DND-41 (cell line): ENCODE measurements around the gene HFM1.
"Not testable (repeated sequence)": the region's sequence is repeated elsewhere in the genome, so short reads cannot be mapped to it uniquely, and the experiment has no call there.

Experiments used
- ATAC-seq: fragments of 200-7000 bp; cut with Tn5 transposase; 3 replicates; pipeline ENCODE4 v1.9.1; 2021; ENCODE audit warnings: low read depth; ENCODE audit not compliant: insufficient read depth
- DNase-seq: peaks from one replicate; pipeline ENCODE4 v3.0.0-alpha.2; 2020
- H2AFZ ChIP-seq: 2 replicates; pipeline ENCODE4 v1.6.0; 2012; ENCODE audit warnings: low read depth, low read length
- H3K27ac ChIP-seq: 2 replicates; pipeline ENCODE4 v1.5.1; 2012; ENCODE audit warnings: low read length, inconsistent platforms
- H3K27me3 ChIP-seq: fragments of 200-600 bp; sonication (generic); 2 replicates; pipeline ENCODE4 v1.6.0; 2012; ENCODE audit warnings: low read length, mild to moderate bottlenecking, inconsistent platforms; ENCODE audit not compliant: insufficient read depth, poor library complexity
- H3K36me3 ChIP-seq: 2 replicates; pipeline ENCODE4 v1.5.1; 2012; ENCODE audit warnings: low read length, inconsistent platforms; ENCODE audit not compliant: insufficient read depth
- H3K4me1 ChIP-seq: 2 replicates; pipeline ENCODE4 v1.5.1; 2012; ENCODE audit warnings: mild to moderate bottlenecking, low read length; ENCODE audit not compliant: insufficient read depth
- H3K4me2 ChIP-seq: 2 replicates; pipeline ENCODE4 v1.6.0; 2012; ENCODE audit warnings: mild to moderate bottlenecking, moderate library complexity, low read length, inconsistent platforms; ENCODE audit not compliant: insufficient read depth
- H3K4me3 ChIP-seq, 2 experiments: fragments of 200-600 bp in 1 of 2; shearing (Covaris generic) in 1 of 2; 2 replicates each; pipeline ENCODE4 v1.5.1; 2012 to 2016; ENCODE audit warnings: inconsistent platforms in 2 of 2, low read length in 2 of 2, mild to moderate bottlenecking in 2 of 2, low read depth in 1 of 2, moderate library complexity in 1 of 2
- H3K79me2 ChIP-seq: 2 replicates; pipeline ENCODE4 v1.6.0; 2012; ENCODE audit warnings: low read length, inconsistent platforms; ENCODE audit not compliant: insufficient read depth
- H3K9ac ChIP-seq: 2 replicates; pipeline ENCODE4 v1.6.0; 2012; ENCODE audit warnings: low read depth, mild to moderate bottlenecking, inconsistent platforms, low read length, moderate library complexity
- H3K9me3 ChIP-seq: 2 replicates; pipeline ENCODE4 v1.5.1; 2012; ENCODE audit warnings: low read length, moderate library complexity, mild to moderate bottlenecking, inconsistent platforms; ENCODE audit not compliant: insufficient read depth, severe bottlenecking
- H4K20me1 ChIP-seq: 2 replicates; pipeline ENCODE4 v1.6.0; 2012; ENCODE audit warnings: low read length; ENCODE audit not compliant: insufficient read depth
- CTCF ChIP-seq: IDR thresholded peaks from 2 replicates; pipeline ENCODE4 v1.5.1; 2012; ENCODE audit warnings: borderline replicate concordance, low read length, moderate library complexity, mild to moderate bottlenecking; ENCODE audit not compliant: poor library complexity, severe bottlenecking; ENCODE audit errors: extremely low read depth
- EZH2 ChIP-seq: IDR thresholded peaks from 3 replicates; pipeline ENCODE4 v1.6.1; 2012; ENCODE audit warnings: borderline replicate concordance, low read depth, mild to moderate bottlenecking, moderate library complexity, low read length, inconsistent platforms; ENCODE audit not compliant: severe bottlenecking

Gene HFM1, protein sequence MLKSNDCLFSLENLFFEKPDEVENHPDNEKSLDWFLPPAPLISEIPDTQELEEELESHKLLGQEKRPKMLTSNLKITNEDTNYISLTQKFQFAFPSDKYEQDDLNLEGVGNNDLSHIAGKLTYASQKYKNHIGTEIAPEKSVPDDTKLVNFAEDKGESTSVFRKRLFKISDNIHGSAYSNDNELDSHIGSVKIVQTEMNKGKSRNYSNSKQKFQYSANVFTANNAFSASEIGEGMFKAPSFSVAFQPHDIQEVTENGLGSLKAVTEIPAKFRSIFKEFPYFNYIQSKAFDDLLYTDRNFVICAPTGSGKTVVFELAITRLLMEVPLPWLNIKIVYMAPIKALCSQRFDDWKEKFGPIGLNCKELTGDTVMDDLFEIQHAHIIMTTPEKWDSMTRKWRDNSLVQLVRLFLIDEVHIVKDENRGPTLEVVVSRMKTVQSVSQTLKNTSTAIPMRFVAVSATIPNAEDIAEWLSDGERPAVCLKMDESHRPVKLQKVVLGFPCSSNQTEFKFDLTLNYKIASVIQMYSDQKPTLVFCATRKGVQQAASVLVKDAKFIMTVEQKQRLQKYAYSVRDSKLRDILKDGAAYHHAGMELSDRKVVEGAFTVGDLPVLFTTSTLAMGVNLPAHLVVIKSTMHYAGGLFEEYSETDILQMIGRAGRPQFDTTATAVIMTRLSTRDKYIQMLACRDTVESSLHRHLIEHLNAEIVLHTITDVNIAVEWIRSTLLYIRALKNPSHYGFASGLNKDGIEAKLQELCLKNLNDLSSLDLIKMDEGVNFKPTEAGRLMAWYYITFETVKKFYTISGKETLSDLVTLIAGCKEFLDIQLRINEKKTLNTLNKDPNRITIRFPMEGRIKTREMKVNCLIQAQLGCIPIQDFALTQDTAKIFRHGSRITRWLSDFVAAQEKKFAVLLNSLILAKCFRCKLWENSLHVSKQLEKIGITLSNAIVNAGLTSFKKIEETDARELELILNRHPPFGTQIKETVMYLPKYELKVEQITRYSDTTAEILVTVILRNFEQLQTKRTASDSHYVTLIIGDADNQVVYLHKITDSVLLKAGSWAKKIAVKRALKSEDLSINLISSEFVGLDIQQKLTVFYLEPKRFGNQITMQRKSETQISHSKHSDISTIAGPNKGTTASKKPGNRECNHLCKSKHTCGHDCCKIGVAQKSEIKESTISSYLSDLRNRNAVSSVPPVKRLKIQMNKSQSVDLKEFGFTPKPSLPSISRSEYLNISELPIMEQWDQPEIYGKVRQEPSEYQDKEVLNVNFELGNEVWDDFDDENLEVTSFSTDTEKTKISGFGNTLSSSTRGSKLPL (N-terminal part only)

DNA sequence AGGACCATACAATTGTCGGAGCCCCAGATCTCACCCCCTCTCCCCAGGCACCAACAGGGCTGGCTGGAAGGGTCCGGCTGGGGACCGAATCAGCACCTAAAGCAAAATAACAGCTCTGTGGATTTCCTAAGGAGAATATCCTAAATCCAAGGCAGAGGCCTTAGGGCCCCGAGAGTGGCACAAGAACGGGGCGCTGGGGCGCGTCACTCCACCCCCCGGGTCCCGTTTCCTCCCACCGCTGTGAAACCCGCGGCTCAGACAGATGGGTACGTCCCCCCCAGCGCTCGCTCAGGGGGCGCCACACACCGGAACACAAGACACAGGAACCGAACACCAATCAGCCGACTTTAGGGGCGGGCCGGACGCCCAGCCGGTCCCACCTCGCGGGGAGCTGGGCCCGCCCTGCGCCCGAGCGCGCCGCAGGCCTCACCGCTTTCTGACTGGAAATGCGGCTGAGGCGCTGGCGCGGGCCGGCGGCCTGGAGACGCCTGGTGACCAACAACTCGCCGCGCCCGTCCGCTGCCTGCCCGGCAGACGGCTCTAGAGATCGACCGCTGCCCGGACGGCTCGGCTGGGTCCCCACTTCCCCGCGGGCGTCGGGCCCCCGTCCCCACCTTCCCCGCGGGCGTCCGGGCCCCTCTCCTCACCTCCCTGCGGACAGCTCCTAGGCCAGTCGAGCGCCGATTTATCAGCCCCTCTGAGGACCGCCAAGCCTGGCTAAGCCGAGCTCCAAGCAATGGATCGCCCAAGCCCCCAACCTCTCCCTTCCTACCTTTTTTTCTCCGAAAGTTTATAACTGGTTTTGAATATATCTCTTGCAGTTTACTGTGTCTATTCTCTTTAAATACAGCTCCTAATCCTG is at the start of gene HFM1:
Gene HFM1, minus strand, starts transcription at position 687 of the 862 bp plus-strand sequence. CDS start 3,755 bp downstream, outside the sequence.
- H3K36me3 ChIP-seq, result no peaks in the 10 kb centered on the region
- H3K4me3 ChIP-seq, result peak within 1 kb of the TSS; percentile 8 to 56; a peak in 3 of 4 replicates
- H4K20me1 ChIP-seq, result no peaks in the 10 kb centered on the region
- no peaks in the 10 kb centered on the region for H3K9me3 ChIP-seq
- H3K4me2 ChIP-seq, result peak within 1 kb of the TSS; percentile 71
- peak within 1 kb of the TSS; percentile 62 for H3K9ac ChIP-seq
- peak within 1 kb of the TSS; percentile 67 for H2AFZ ChIP-seq
- H3K4me1 ChIP-seq, result peaks cover 11% of the 10 kb centered on the region
- H3K27ac ChIP-seq, result no peak within 1 kb of the TSS
- TF ChIP-seq EZH2, result no peak
- peak; percentile 35 for TF ChIP-seq CTCF
- DNase-seq (peak; percentile 80), ATAC-seq (peak; percentile 99)
- H3K27me3 ChIP-seq, result peaks cover 11% of the 10 kb centered on the region
- no peaks in the 10 kb centered on the region for H3K79me2 ChIP-seq

DNA sequence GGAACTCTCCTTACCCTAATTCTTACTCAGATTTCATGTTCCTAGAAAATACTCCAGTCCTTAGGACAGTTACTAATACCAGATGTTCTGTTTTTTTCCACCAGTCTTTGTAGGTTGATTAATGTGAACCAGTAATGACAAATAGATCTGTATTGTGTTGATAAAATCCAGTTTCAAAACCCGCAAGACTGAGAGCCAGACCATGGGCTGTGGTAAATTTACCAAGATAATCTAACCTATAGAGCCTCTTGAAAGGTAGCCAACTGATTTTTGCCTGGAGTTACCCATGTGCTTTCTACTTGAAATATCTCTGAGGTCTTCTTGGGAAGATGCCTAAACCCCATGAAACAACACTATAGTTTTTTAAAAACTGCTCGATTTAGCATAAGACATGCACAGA is 49.5 kb upstream of the HFM1 start:
- Histone ChIP-seq H3K4me1 (no peaks in the 10 kb centered on the region), H3K4me2 (no peak overlapping the region), H3K27ac (no peak overlapping the region), H3K36me3 (no peaks in the 10 kb centered on the region), H3K4me3 (no peak overlapping the region), H3K79me2 (no peaks in the 10 kb centered on the region), H4K20me1 (no peaks in the 10 kb centered on the region), H3K27me3 (no peaks in the 10 kb centered on the region), H2AFZ (no peak overlapping the region), H3K9ac (no peak overlapping the region), H3K9me3 (no peaks in the 10 kb centered on the region)
- TF ChIP-seq EZH2 (no peak), CTCF (no peak)
- ATAC-seq (no peak), DNase-seq (no peak)

GRCh38 chr1:91450260-91450659 is 45.6 kb upstream of the HFM1 start:
- Histone ChIP-seq H4K20me1 (no peaks in the 10 kb centered on the region), H3K4me2 (no peak overlapping the region), H3K36me3 (no peaks in the 10 kb centered on the region), H3K27me3 (no peaks in the 10 kb centered on the region), H3K27ac (no peak overlapping the region), H2AFZ (no peak overlapping the region), H3K4me1 (no peaks in the 10 kb centered on the region), H3K4me3 (no peak overlapping the region), H3K9ac (no peak overlapping the region), H3K79me2 (no peaks in the 10 kb centered on the region), H3K9me3 (no peaks in the 10 kb centered on the region)
- DNase-seq (no peak), ATAC-seq (no peak)
- TF ChIP-seq CTCF (no peak), EZH2 (no peak)

GRCh38 chr1:91447782-91448181 is 43.1 kb upstream of the HFM1 start:
- H3K4me1 ChIP-seq, H2AFZ ChIP-seq, H3K4me3 ChIP-seq, H4K20me1 ChIP-seq, DNase-seq, ATAC-seq, H3K36me3 ChIP-seq, H3K9me3 ChIP-seq, H3K9ac ChIP-seq, H3K79me2 ChIP-seq, H3K27ac ChIP-seq, H3K4me2 ChIP-seq, H3K27me3 ChIP-seq: not testable (repeated sequence)
